NCI-H1092 (cell line): ENCODE measurements around the gene MAP3K15.

ENCODE experiments used
- DNase-seq: peaks from one replicate; lab custom pipeline; 2025; lab: John Stamatoyannopoulos, UW

The MAP3K15 gene

DNA sequence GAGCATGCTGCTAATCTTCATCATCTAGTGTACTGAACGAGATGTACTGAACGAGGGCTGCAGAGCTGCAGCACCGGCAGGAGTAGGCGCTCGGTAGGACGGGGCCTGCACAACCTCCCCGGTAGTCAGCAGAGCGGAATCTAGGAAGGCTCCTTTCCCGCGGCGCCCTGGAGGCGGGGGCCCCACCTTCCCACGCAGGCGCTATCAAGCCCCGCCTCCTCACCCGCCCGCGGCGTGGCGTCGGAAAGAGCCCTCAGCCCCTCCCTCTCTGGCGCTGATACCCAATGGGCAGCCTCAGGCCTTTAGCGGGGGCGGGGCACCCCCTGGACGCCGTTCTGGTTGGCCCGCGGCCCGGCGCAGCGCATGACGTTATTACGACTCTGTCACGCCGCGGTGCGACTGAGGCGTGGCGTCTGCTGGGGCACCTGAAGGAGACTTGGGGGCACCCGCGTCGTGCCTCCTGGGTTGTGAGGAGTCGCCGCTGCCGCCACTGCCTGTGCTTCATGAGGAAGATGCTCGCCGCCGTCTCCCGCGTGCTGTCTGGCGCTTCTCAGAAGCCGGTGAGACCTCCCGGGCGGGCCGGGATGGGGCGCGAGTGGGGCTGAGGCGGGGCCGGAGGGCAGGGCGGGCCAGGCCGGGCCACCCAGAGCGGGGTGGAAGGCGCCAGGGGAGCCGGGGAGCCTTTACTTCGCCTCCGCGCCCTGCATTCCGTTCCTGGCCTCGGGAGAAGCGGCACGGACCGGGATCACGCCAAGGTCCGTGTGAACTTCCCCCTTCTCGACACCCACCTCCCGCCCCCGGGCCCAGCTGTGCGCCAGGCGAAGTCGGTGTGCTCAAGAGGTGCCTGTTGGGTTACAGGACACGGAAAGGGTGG, 171.5 kb downstream of the MAP3K15 start, which contains the start of gene PDHA1:
TSS of gene PDHA1 (plus strand) at position 393 of the 874 bp plus-strand sequence. CDS start at position 504, 111 bp downstream.
- peak; percentile 94 for DNase-seq

DNA sequence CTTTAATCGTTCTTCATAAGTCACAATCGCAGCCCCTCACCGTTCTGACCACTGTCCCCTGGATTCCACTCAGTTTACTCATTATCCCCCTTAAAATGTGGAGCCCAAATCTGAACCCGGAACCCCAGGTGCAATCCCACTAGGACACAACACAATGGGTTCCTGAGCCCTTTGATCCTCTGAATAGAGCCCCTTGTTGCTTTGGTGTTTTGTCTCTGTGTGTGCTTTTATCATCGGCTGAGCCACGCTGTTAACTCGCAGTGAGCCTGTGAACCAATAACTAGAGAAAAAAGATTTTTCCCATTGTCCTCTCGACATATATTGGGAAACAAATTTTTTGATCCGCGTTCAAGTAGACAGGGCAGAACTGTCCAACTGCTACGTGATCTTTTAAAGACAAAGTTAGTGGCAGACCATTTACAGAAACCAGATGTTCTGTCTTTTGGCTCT, 172.2 kb downstream of the MAP3K15 start:
- DNase-seq, result no peak

DNA sequence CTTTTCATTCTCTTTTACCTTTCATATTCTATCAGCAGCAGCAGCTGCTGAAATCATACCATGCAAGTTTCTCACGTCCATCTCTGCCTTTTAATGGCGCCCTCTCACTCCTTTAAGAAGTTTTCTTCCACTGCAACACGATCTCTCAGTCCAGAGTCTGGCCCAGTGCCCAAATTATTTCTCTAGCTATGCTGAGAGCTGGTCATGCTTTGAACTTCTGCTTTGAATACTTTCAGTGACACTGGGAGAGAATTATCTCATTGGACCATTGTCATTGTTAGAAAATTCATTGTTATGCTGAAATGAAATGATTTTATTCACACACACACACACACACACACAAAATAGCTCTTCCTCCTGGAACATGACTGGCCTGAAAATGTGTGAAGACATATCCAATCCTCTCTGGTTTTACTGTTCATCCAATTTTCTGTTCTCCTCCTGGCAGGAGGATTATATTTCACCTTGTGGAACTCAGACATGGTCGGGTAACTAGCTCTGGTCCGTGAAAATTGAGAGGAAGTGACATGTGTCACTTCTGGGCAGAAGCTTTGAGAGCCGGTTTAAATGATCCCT, 172.9 kb downstream of the MAP3K15 start:
- DNase-seq, result no peak

DNA sequence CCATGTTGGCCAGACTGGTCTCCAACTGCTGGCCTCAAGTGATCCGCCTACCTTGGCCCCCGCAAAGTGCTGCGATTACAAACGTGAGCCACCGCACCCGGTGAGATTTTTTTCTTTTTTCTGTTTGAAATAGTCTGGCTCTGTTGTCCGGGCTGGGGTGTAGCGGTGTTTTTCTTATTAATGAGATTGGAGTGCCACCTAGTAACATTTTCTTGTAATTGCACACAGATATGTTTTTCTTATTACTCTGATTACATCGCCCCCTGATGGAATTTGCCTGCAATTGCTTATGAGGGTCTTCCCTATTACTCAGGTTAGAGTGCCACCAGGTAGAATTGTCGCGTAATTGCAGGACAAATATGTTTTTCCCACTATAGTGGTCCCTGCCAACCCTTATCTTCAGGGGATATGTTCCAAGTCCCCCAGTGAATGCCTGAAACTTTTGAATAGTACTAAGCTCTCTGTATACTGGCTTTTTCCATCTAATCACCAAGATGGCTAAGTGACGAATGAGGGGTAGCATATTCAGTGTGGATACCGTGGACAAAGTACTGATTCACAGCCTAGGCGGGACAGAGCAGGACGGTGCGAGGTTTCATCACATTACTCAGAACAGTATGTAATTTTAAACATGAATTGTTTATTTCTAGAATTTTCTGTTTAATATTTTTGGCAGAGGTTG, 180.2 kb downstream of the MAP3K15 start:
- no peak for DNase-seq

DNA sequence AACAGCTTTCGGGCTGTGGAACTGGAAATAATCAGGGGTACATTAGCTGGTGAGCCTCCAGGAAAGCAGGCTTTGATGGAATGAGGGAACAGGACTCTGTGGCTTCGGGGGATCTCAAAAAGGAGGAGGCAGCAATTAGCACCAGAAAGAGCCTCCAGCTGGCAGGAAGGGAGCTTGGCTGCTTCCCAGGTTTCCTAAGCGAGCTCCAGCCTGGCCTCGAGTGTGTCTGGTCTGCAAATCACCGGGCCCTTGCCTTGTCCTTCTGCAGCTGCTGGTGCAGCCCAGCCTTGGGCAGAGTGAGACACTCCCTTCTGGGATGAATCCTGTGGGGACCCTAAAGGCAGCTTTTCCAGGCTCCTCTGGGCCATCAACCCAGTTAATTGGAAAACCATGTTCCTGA, 182.3 kb downstream of the MAP3K15 start:
- peak; percentile 71 for DNase-seq

DNA sequence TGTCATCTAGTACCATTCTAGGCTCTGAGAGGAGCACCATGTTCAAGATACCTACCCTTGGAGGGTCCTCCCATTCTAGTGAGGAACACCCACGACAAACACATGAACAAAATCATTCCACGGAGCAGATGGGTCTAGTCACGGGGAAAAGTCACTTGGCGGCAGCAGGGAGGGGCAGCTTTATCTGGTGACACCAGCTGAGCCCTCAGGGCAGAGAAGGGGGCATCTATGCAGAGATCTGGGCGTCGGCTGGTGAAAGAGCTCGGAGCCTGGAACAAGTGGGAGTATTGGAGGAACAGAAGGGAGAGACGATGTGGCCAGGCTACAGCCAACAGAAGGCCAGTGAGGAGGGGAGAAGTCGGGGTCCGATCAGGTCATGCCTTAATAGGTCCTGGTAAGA, 183.5 kb downstream of the MAP3K15 start:
- DNase-seq, result no peak

DNA sequence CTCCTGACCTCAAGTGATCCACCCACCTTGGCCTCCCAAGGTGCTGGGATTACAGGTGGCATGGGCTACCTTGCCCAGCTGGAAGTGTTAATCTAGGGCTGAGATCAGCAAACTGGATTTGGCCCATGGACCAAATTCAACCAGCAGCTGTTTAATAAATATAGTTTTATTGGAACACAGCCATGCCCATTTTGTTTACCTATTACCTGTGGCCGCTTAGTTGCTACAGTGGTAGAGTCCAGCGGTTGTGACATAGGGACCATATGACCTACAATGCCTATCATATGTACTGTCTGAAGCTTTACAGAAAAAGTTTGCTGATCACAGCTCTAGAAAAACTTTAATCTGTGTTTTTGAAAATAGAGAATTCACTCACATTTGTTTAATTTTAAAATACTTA, 188.7 kb downstream of the MAP3K15 start:
- no peak for DNase-seq
